ENCODE data around the gene TRIM60.
"Not testable (repeated sequence)": the region's sequence is repeated elsewhere in the genome, so short reads cannot be mapped to it uniquely, and the experiment has no call there.

TRIM60 gene

GRCh38 chr4:165055601-165056000 is 23.8 kb downstream of the TRIM60 start:
- DNase-seq = no peak

GRCh38 chr4:165058666-165059065 is 26.9 kb downstream of the TRIM60 start:
- DNase-seq = no peak

- no peak for DNase-seq
Measured at GRCh38 chr4:165059386-165059785, 27.6 kb downstream of the TRIM60 start.

GRCh38 chr4:165060938-165061337 is 29.1 kb downstream of the TRIM60 start:
- DNase-seq = no peak

GRCh38 chr4:165070560-165070959 is 38.8 kb downstream of the TRIM60 start:
- no peak for DNase-seq

- not testable (repeated sequence) for DNase-seq
Measured at GRCh38 chr4:165073346-165073745, 41.5 kb downstream of the TRIM60 start.

GRCh38 chr4:165077034-165077578 is 45.3 kb downstream of the TRIM60 start:
- no peak for DNase-seq

- no peak for DNase-seq
Measured at GRCh38 chr4:165079476-165079875, 47.7 kb downstream of the TRIM60 start.

- DNase-seq = not testable (repeated sequence)
Measured at GRCh38 chr4:165084787-165085186, 53.0 kb downstream of the TRIM60 start.

GRCh38 chr4:165085946-165086345 is 54.1 kb downstream of the TRIM60 start:
- no peak for DNase-seq

- no peak for DNase-seq
Measured at GRCh38 chr4:165088366-165088765, 56.6 kb downstream of the TRIM60 start.
